GM21717 (cell line): Measurements from ENCODE around the gene POP5.
"Not testable (repeated sequence)": the region's sequence is repeated elsewhere in the genome, so short reads cannot be mapped to it uniquely, and the experiment has no call there.

Experiments used
- ATAC-seq: cut with Tn5 transposase; IDR thresholded peaks from one replicate; pipeline ENCODE4 v1.9.1; 2021; ENCODE audit warnings: mild to moderate bottlenecking, moderate library complexity; ENCODE audit not compliant: unreplicated experiment

The POP5 gene

GRCh38 chr12:120538281-120539156 is 42.7 kb downstream of the POP5 start:
- ATAC-seq: no peak

DNA sequence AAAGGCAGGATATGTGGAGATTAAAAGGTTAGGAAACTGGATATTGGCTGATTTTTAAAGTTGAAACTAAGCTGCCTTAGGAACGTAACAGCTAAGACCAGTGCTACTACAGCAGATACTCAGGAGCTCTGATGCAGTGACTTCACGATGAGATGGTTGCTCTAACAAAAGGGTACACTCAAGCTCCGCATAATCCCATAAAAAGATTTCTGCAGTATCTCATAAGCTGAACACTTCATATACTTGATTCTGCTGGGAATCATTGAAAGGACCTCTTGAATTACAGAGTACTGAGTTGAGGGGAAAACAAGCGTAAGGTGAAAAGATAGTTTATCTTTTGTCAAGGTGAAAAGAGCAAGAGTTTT is 43.4 kb downstream of the POP5 start:
- no peak for ATAC-seq

DNA sequence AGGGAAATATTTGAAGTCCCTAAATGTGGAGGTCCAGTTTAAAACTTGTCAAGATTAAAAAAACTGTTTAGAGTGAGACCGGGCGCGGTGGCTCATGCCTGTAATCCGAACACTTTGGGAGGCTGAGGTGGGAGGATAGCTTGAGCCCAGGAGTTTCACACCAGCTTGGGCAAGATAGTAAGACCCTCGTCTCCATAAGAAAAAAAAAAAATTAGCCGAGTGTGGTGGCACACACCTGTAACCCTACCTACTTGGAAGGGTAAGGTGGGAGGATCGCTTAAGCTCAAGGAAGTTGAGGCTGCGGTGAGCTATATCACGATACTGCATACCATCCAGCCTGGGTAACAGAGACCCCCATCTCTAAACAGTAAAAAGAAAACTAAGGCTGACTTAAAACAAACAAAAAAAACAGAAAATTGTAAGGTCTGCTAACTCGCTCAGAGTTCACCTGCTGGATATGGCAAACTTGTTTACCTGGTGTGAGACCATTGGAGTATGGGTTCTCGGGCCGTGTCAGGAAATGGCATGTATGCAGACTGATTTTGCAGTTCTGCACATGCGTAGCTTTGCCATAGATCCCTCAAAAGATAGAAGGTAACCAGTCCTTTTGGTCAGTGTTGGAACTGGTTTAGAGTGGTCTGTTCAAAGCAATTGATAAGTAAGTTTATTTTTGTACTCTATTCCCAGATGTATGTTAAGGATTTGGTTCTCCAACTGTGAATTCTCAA is 45.0 kb downstream of the POP5 start:
- ATAC-seq: no peak

DNA sequence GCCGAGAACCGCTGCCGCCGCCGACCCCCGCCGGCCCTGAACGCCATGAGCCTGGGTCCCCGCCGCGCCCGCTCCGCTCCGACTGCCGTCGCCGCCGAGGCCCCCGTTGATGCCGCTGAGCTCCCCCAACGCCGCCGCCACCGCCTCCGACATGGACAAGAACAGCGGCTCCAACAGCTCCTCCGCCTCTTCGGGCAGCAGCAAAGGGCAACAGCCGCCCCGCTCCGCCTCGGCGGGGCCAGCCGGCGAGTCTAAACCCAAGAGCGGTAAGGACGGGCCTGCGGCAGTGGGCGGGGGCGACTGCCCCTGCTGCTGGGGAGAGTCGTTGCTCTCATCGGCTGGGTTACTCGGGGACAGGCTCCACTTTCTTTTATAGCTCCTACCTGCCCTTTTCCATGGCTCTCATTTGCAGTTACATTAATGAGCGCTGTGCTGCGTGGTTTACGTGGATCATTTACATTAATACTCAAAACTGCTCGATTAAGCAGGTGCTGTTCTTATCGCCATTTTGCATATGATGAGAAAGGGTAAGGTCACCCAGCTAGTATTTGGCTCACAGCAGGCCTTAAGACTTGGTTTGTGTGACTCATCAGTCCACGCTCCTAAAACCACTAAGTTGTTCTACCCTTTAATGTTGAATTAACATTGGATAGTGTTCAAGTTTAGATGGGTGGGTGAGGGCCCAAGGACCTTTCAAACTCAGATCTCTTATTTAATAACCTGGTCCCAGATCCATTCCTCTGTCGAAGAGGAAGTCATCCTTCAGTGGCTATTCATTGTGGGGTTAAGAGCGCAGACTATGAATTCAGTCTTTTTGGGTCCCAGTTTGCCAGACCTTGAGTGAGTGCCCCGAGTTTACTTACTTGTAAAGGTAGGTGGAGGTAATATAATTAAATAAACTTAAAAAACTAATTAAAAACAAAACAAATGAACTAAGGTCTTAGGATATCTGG is 46.2 kb downstream of the POP5 start:
- peak; percentile 30 for ATAC-seq

DNA sequence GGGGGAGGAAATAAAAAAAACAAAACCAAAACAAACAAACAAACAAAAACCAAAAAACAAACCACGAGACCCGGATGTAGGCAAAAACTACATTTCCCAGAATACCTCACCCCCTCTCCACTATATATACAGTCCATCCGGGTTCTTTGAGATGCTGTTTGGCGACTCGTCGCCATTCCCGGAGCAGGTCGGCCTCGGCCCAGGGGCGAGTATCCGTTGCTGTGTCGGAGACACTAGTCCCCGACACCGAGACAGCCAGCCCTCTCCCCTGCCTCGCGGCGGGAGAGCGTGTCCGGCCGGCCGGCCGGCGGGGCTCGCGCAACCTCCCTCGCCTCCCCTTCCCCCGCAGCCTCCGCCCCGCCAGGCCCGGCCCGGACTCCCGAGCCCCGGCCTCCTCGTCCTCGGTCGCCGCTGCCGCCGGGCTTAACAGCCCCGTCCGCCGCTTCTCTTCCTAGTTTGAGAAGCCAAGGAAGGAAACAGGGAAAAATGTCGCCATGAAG is 46.9 kb downstream of the POP5 start, which contains the start of gene RNF10:
Gene RNF10, plus strand, starts transcription at position 154 of the 500 bp plus-strand sequence. CDS start 456 bp downstream, outside the sequence.
- ATAC-seq: peak; percentile 66

DNA sequence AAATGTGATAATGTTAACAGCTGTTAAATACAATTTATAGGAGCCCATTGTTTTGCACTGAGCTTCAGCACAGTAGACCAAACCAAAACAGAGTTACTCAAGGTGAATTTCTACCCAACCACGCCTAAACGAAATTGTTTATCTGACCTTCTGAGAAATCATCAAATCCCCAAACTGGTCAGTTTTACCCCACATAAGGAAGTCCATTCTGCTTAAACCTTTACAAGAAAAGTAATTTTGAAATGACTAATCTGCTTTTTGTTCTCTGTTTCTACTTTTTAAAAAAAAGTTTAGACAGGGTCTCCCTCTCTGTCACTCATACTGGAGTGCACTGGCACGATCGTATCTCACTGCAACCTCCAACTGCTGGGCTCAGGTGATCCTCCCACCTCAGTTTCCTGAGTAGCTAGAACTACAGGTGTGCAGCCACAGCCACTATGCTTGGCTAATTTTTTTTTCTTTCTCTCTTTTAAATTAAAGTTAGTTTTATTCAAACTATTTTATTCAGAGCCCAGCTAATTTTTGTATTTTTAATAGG is 48.4 kb downstream of the POP5 start:
- ATAC-seq: no peak

DNA sequence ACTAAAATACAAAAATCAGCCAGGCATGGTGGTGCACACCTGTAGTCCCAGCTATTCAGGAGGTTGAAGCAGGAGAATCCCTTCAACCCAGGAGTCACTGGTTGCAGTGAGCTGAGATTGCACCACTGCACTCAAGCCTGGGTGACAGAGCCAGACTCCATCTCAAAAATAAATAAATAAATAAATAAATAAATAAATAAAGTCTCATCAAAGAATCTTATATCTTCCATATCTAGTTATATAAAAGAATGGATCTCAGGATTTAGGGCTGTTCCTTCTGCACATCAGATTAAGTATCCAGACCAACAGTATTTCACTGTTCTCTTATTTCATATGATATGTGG is 50.8 kb downstream of the POP5 start:
- not testable (repeated sequence) for ATAC-seq

DNA sequence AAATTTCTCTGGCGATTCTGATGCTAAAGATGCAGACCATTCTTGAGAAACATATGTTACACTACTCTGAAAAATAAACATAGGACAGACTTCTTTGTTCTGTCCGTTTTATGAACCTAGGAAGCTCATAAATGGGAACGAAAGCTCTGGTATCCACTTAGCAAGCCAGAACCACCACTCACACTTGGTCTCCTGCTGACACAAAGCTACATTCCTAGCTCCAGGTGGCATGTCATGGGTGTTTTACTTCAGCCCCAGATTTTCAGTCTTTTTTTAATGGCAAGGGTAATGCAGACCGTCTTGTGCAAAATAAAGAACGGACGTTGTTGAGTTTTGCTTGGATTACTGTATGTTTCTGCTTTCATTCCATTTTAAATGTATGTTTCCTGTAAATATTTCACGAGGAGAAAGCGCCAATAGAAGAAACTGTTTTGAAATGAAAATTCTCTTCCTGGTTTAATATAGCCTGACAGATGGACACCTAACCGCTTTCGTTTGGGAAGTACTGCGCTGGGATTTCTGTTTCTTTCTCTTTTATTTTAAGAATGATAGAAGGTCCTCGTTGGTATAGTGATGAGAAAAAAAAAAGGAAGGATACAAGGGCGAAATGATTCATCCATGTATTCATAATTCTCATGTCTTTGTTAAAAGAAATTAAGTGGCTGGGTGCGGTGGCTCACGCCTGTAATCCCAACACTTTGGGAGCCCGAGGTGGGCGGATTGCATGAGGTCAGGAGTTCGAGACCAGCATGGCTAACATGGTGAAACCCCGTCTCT is 51.4 kb downstream of the POP5 start:
- ATAC-seq: no peak

DNA sequence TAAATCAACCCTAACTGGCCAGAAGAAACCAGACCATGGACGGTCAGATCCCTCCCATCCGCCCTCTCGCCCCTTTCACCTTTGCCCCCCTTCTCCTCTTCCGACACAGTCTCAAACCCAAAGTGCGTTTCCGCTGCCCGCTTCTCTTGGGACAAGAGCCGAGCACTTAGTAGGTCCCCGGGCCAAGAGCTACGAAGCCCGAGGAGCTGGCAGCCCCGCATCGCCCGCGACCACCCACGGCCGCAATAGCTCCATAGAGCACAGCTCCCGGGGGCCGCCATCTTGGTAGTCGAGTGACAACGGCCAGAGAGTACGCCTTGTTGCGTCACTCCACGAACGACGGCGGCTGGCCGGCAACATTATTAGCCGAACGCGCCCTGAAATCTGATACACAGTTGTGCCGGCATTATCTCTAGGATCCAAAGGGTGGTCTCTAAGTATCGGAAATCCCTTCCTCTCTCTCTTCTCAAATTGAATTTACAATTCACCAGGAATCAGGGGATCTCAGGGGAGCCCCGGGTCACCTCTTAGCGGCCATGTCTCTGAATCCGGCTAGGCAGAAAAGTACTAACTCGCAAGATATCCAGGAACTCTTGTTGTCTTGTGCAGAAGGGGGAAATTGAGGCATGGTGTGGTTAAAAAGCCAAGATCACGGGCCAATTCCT is 52.2 kb downstream of the POP5 start, which contains the start of gene COQ5:
Gene COQ5, minus strand, starts transcription at position 298 of the 665 bp plus-strand sequence. Its CDS starts 17 bp downstream, at position 281.
- ATAC-seq: peak; percentile 81
